ENCODE data around the gene ATP8B1.

ATP8B1 gene

GRCh38 chr18:57618910-57619309 is 184.2 kb downstream of the ATP8B1 start:
- no peak for DNase-seq (ENCODE audit: low spot score)

GRCh38 chr18:57603871-57604270 is 199.2 kb downstream of the ATP8B1 start:
- DNase-seq (ENCODE audit: low spot score): no peak

All from HuH-7 (cell line).